CD4-positive, alpha-beta T cell (primary cell): ENCODE measurements around the gene ABCG1. TPM values are rescaled to one million over a fixed set of nuclear protein-coding genes. Genes with fewer than 3 reads are reported as not detected.

Experiments used
- ATAC-seq: fragments of 200-7000 bp; cut with Tn5 transposase; one replicate; pipeline ENCODE4 v1.10.0; 2022; ENCODE audit warnings: mild to moderate bottlenecking; ENCODE audit not compliant: poor library complexity
- CTCF ChIA-PET: fragments of 350-600 bp; sonication (Branson Sonifier 250); formaldehyde crosslinking; loops from one replicate; lab custom pipeline; 2021; ENCODE audit warnings: antibody characterized with exemption, inconsistent platforms; lab: Charles Lee
- POLR2A ChIA-PET: fragments of 350-600 bp; sonication (Branson Sonifier 250); formaldehyde crosslinking; loops from one replicate; lab custom pipeline; 2021; ENCODE audit warnings: antibody characterized with exemption, inconsistent platforms; lab: Charles Lee
- DNase-seq, 14 experiments: peaks; one replicate each; pipeline ENCODE4 v3.0.0-alpha.2; 2013 to 2020; ENCODE audit warnings: mixed read lengths in 2 of 14
- H3K27ac ChIP-seq, 2 donors: one replicate each; pipeline versions ENCODE4 v1.5.1 to v1.7.0; 2013; ENCODE audit warnings: low read length in 2 of 2, low read depth in 1 of 2, mild to moderate bottlenecking in 1 of 2
- H3K27me3 ChIP-seq, 2 experiments: 1 replicate in 1 of 2; 2 replicates in 1 of 2; pipeline versions ENCODE4 v1.6.1 to v1.7.0; 2013; ENCODE audit warnings: low read length in 2 of 2, control low read depth in 1 of 2, mild to moderate bottlenecking in 1 of 2, moderate library complexity in 1 of 2; ENCODE audit not compliant: insufficient read depth in 2 of 2, control insufficient read depth in 1 of 2
- H3K36me3 ChIP-seq: one replicate; pipeline ENCODE4 v1.6.1; 2013; ENCODE audit warnings: low read length, control low read depth; ENCODE audit not compliant: insufficient read depth
- H3K4me1 ChIP-seq: one replicate; pipeline ENCODE4 v1.6.1; 2013; ENCODE audit warnings: low read length, control low read depth; ENCODE audit not compliant: insufficient read depth
- H3K4me3 ChIP-seq: one replicate; pipeline ENCODE4 v1.5.1; 2013; ENCODE audit warnings: mild to moderate bottlenecking, low read length, moderate library complexity
- H3K9me3 ChIP-seq, 2 experiments: 1 replicate in 1 of 2; 2 replicates in 1 of 2; pipeline versions ENCODE4 v1.6.1 to v1.7.0; 2013; ENCODE audit warnings: low read length in 2 of 2, mild to moderate bottlenecking in 2 of 2, control low read depth in 1 of 2, moderate library complexity in 1 of 2; ENCODE audit not compliant: control insufficient read depth in 1 of 2, insufficient read depth in 1 of 2
- H3K27ac Mint-ChIP-seq: one replicate; pipeline ENCODE4 v1.8.0; 2020; ENCODE audit warnings: mixed read lengths
- H3K27me3 Mint-ChIP-seq: one replicate; pipeline ENCODE4 v1.8.0; 2021; ENCODE audit warnings: mixed read lengths
- H3K36me3 Mint-ChIP-seq: one replicate; pipeline ENCODE4 v1.8.0; 2021; ENCODE audit warnings: low read depth, mixed read lengths
- H3K4me1 Mint-ChIP-seq: one replicate; pipeline ENCODE4 v1.8.0; 2021; ENCODE audit warnings: low read depth, mixed read lengths
- H3K4me3 Mint-ChIP-seq: one replicate; pipeline ENCODE4 v1.8.0; 2020; ENCODE audit warnings: mild to moderate bottlenecking, mixed read lengths
- H3K9me3 Mint-ChIP-seq: one replicate; pipeline ENCODE4 v1.8.0; 2020; ENCODE audit warnings: mixed read lengths
- CTCF ChIP-seq: fragments of 200-600 bp; IDR thresholded peaks from one replicate; pipeline ENCODE4 v1.8.0; 2022; ENCODE audit warnings: antibody characterized with exemption, mild to moderate bottlenecking
- intact Hi-C, 2 experiments: fragments of 100-400 bp; cut with DNase I in 1 of 2; cut with micrococcal nuclease in 1 of 2; formaldehyde crosslinking; loops; one replicate each; pipeline versions ENCODE4 v1.15.1 to v1.9.0; 2023 to 2025; cut with DNase I, micrococcal nuclease
- total RNA-seq, 174 experiments: library from RNA in 2 of 174; stranded (reverse) in 2 of 174; gene quantifications; one replicate each; pipeline ENCODE4 v1.2.3 and lab custom pipeline; 2021 to 2026

The ABCG1 gene
- total RNA-seq, 2 experiments from 2014 or later, result 109 to 116 TPM

GRCh38 chr21:42280356-42281180, 61.6 kb downstream of the ABCG1 start:
- no peak overlapping the region for H3K27ac Mint-ChIP-seq
- H3K36me3 ChIP-seq, result peaks cover 56% of the 10 kb centered on the region
- H3K9me3 Mint-ChIP-seq, result no peaks in the 10 kb centered on the region
- POLR2A ChIA-PET, result no interaction called here
- no peak overlapping the region for H3K4me3 Mint-ChIP-seq
- peaks cover 82% of the 10 kb centered on the region for H3K36me3 Mint-ChIP-seq
- CTCF ChIA-PET, result no interaction called here
- no peaks in the 10 kb centered on the region for H3K27me3 Mint-ChIP-seq
- no peaks in the 10 kb centered on the region for H3K4me1 ChIP-seq
- no peaks in the 10 kb centered on the region for H3K27me3 ChIP-seq
- no peaks in the 10 kb centered on the region for H3K9me3 ChIP-seq
- DNase-seq (no peak), ATAC-seq (no peak)
- no peak overlapping the region for H3K27ac ChIP-seq
- no peaks in the 10 kb centered on the region for H3K4me1 Mint-ChIP-seq
- no peak for TF ChIP-seq CTCF
- intact Hi-C loops, result no loop called here
- no peak overlapping the region for H3K4me3 ChIP-seq

- Mint-ChIP-seq H3K36me3 (peaks cover 82% of the 10 kb centered on the region), H3K4me1 (no peaks in the 10 kb centered on the region), H3K27me3 (no peaks in the 10 kb centered on the region), H3K4me3 (no peak overlapping the region), H3K9me3 (no peaks in the 10 kb centered on the region), H3K27ac (no peak overlapping the region)
- Histone ChIP-seq H3K36me3 (peaks cover 59% of the 10 kb centered on the region), H3K4me3 (no peak overlapping the region), H3K9me3 (no peaks in the 10 kb centered on the region), H3K27me3 (no peaks in the 10 kb centered on the region), H3K27ac (no peak overlapping the region), H3K4me1 (no peaks in the 10 kb centered on the region)
- no peak for ATAC-seq
- no peak for TF ChIP-seq CTCF
- DNase-seq, result no peak
- intact Hi-C loops, result no loop called here
- POLR2A ChIA-PET, result no interaction called here
- CTCF ChIA-PET, result no interaction called here
These were observed 62.3 kb downstream of the ABCG1 start for GRCh38 chr21:42281181-42281680.

- intact Hi-C loops, result no loop called here
- DNase-seq (no peak), ATAC-seq (no peak)
- Mint-ChIP-seq H3K4me3 (peak overlapping the region; percentile 15), H3K27me3 (no peaks in the 10 kb centered on the region), H3K4me1 (no peaks in the 10 kb centered on the region), H3K27ac (no peak overlapping the region), H3K9me3 (no peaks in the 10 kb centered on the region), H3K36me3 (peaks cover 84% of the 10 kb centered on the region)
- Histone ChIP-seq H3K4me1 (no peaks in the 10 kb centered on the region), H3K27ac (no peak overlapping the region), H3K9me3 (no peaks in the 10 kb centered on the region), H3K27me3 (no peaks in the 10 kb centered on the region), H3K4me3 (no peak overlapping the region), H3K36me3 (peaks cover 59% of the 10 kb centered on the region)
- no peak for TF ChIP-seq CTCF
- POLR2A ChIA-PET, result no interaction called here
- CTCF ChIA-PET, result no interaction called here
These were observed 63.1 kb downstream of the ABCG1 start for GRCh38 chr21:42282021-42282420.
